ENCODE data around the gene RBM10.

RBM10 gene

DNA sequence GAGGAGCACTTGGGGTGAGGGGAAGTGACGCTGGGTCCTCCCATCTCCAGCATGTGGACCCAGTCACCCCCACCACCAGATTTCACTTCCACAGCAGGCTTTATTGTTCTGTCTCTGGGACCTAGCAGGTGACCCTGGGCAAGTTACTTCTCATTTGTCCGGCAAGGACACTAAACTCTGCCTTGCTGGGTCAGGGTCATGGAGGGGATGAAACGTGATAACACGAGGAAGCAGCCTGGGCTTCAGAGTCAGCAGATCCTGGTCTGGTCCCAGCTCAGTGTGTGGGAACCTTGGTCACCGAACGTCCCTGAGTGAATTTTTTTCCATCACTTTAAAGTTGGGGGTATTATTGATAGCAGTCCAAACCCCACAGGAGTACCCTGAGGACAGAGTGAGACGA lies 52.5 kb downstream of the RBM10 start:
- peaks cover 30% of the 10 kb centered on the region for H3K4me1 ChIP-seq (ENCODE audit: control insufficient read depth, low read length)
- H3K4me3 ChIP-seq (ENCODE audit: low read length) = no peak overlapping the region
- H3K27me3 ChIP-seq (ENCODE audit: control insufficient read depth, low read length) = no peaks in the 10 kb centered on the region
- peaks cover 7% of the 10 kb centered on the region for H3F3A ChIP-seq (ENCODE audit: control insufficient read depth, insufficient read depth)
- no peak overlapping the region for H3K4me2 ChIP-seq (ENCODE audit: low read length)
- peaks cover 4% of the 10 kb centered on the region; the same call in 1 of the 2 replicates for H4K20me1 ChIP-seq (ENCODE audit: control insufficient read depth, insufficient read depth, low read depth, low read length)
- H3K27ac ChIP-seq (ENCODE audit: low read depth, low read length) = no peak overlapping the region
- H3K9me2 ChIP-seq (replicated peaks; ENCODE audit: control insufficient read depth, low read length) = no peaks in the 10 kb centered on the region
- H3K9me3 ChIP-seq (ENCODE audit: control insufficient read depth, insufficient read depth, low read length) = no peaks in the 10 kb centered on the region
- peaks cover 84% of the 10 kb centered on the region for H3K36me3 ChIP-seq (ENCODE audit: control insufficient read depth, low read length)
- TF ChIP-seq, protein P1, sequence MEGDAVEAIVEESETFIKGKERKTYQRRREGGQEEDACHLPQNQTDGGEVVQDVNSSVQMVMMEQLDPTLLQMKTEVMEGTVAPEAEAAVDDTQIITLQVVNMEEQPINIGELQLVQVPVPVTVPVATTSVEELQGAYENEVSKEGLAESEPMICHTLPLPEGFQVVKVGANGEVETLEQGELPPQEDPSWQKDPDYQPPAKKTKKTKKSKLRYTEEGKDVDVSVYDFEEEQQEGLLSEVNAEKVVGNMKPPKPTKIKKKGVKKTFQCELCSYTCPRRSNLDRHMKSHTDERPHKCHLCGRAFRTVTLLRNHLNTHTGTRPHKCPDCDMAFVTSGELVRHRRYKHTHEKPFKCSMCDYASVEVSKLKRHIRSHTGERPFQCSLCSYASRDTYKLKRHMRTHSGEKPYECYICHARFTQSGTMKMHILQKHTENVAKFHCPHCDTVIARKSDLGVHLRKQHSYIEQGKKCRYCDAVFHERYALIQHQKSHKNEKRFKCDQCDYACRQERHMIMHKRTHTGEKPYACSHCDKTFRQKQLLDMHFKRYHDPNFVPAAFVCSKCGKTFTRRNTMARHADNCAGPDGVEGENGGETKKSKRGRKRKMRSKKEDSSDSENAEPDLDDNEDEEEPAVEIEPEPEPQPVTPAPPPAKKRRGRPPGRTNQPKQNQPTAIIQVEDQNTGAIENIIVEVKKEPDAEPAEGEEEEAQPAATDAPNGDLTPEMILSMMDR (IDR thresholded peaks at IDR 0.05; ENCODE audit: low read depth, low read length, poor library complexity, severe bottlenecking) = no peak
- peaks cover 52% of the 10 kb centered on the region for H3K79me2 ChIP-seq (ENCODE audit: control insufficient read depth, low read length)

DNA sequence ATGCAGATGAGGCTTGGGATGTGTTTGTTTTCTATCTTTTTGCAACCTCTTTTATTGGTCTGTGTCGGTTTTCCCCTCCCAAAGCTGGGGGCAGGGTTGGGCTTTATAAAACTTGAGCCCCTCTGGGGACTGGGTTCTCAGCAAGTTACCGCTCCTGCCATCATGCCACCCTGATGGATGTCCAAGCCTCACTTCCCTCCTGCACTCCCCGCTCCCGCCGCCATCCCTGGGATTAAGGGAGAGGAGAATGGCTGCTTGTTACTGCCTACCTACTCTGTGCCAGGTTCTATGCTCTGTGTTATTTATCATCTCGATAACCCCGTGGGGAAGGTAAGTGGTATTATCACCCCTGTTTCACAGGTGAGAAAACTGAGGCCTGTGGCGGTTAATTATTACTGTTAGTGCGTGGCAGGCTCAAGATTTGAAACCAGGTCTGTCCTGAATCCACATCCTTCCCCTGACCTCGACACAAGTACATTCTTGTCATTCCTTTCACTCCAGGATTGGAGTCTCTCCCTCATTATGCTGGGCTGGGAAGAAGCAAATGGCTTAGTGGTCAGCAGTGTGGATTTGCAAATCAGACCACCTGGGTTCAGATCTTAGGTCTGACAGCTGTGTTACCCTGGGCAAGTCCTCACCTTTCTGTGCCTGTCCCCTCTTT lies 53.1 kb downstream of the RBM10 start:
- Histone ChIP-seq H3F3A (ENCODE audit: control insufficient read depth, insufficient read depth) (peaks cover 1% of the 10 kb centered on the region; the same call in 1 of the 2 replicates), H3K27me3 (ENCODE audit: control insufficient read depth, low read length) (no peaks in the 10 kb centered on the region), H3K9me2 (replicated peaks; ENCODE audit: control insufficient read depth, low read length) (no peaks in the 10 kb centered on the region), H3K4me2 (ENCODE audit: low read length) (no peak overlapping the region), H3K9me3 (ENCODE audit: control insufficient read depth, insufficient read depth, low read length) (no peaks in the 10 kb centered on the region), H3K27ac (ENCODE audit: low read depth, low read length) (no peak overlapping the region), H3K79me2 (ENCODE audit: control insufficient read depth, low read length) (peaks cover 52% of the 10 kb centered on the region), H3K4me3 (ENCODE audit: low read length) (no peak overlapping the region), H4K20me1 (ENCODE audit: control insufficient read depth, insufficient read depth, low read depth, low read length) (peaks cover 4% of the 10 kb centered on the region; the same call in 1 of the 2 replicates), H3K36me3 (ENCODE audit: control insufficient read depth, low read length) (peaks cover 90% of the 10 kb centered on the region), H3K4me1 (ENCODE audit: control insufficient read depth, low read length) (peaks cover 23% of the 10 kb centered on the region)
- TF ChIP-seq EZH2phosphoT487 (IDR thresholded peaks at IDR 0.05; ENCODE audit: borderline replicate concordance, low read length) = no peak
- TF ChIP-seq, protein P1 (IDR thresholded peaks at IDR 0.05; ENCODE audit: low read depth, low read length, poor library complexity, severe bottlenecking) = no peak

DNA sequence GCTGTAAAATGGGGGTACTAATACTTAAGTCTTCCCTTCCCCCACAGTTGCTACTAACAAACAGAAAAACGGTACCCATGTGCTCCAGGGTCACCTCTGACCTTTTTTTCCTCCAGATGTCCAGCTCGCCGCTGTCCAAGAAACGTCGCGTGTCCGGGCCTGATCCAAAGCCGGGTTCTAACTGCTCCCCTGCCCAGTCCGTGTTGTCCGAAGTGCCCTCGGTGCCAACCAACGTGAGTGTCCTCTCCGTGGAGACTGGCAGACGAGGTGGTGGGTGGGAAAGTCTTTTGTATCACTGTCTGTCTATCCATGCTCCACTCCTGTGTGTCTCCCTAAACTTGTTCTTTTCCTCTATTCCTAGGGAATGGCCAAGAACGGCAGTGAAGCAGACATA lies 53.7 kb downstream of the RBM10 start:
- Histone ChIP-seq H4K20me1 (ENCODE audit: control insufficient read depth, insufficient read depth, low read depth, low read length) (peaks cover 4% of the 10 kb centered on the region; the same call in 1 of the 2 replicates), H3K79me2 (ENCODE audit: control insufficient read depth, low read length) (peaks cover 51% of the 10 kb centered on the region)

More for the DNA sequence above, 53.7 kb downstream of the RBM10 start:
- H3K4me3 ChIP-seq (ENCODE audit: low read length) = no peak overlapping the region
- H3K36me3 ChIP-seq (ENCODE audit: control insufficient read depth, low read length) = peaks cover 94% of the 10 kb centered on the region
- TF ChIP-seq EZH2phosphoT487 (IDR thresholded peaks at IDR 0.05; ENCODE audit: borderline replicate concordance, low read length) = no peak
- TF ChIP-seq, protein P1 (IDR thresholded peaks at IDR 0.05; ENCODE audit: low read depth, low read length, poor library complexity, severe bottlenecking) = no peak
- H3K27me3 ChIP-seq (ENCODE audit: control insufficient read depth, low read length) = no peaks in the 10 kb centered on the region
- no peaks in the 10 kb centered on the region for H3K9me2 ChIP-seq (replicated peaks; ENCODE audit: control insufficient read depth, low read length)
- peaks cover 21% of the 10 kb centered on the region for H3K4me1 ChIP-seq (ENCODE audit: control insufficient read depth, low read length)
- H3K27ac ChIP-seq (ENCODE audit: low read depth, low read length) = no peak overlapping the region
- H3K4me2 ChIP-seq (ENCODE audit: low read length) = no peak overlapping the region
- H3F3A ChIP-seq (ENCODE audit: control insufficient read depth, insufficient read depth) = no peaks in the 10 kb centered on the region
- no peaks in the 10 kb centered on the region for H3K9me3 ChIP-seq (ENCODE audit: control insufficient read depth, insufficient read depth, low read length)
